Fibroblast of lung (primary cell): ENCODE measurements around the gene ITPR3.

Experiments used
- EZH2 ChIP-seq: IDR thresholded peaks from 2 replicates; pipeline ENCODE4 v1.5.1; 2012; ENCODE audit warnings: low read length, control low read depth, mild to moderate bottlenecking; ENCODE audit errors: missing control alignments
- TF ChIP-seq, protein P1 (sequence below), 2 donors: IDR thresholded peaks in 1 of 2; conservative IDR thresholded peaks in 1 of 2; 1 replicate in 1 of 2; 2 replicates in 1 of 2; pipeline ENCODE4 v1.5.1; 2011 to 2012; ENCODE audit warnings: low read length in 2 of 2, control low read depth in 1 of 2, inconsistent platforms in 1 of 2, low read depth in 1 of 2, mild to moderate bottlenecking in 1 of 2

DNA sequence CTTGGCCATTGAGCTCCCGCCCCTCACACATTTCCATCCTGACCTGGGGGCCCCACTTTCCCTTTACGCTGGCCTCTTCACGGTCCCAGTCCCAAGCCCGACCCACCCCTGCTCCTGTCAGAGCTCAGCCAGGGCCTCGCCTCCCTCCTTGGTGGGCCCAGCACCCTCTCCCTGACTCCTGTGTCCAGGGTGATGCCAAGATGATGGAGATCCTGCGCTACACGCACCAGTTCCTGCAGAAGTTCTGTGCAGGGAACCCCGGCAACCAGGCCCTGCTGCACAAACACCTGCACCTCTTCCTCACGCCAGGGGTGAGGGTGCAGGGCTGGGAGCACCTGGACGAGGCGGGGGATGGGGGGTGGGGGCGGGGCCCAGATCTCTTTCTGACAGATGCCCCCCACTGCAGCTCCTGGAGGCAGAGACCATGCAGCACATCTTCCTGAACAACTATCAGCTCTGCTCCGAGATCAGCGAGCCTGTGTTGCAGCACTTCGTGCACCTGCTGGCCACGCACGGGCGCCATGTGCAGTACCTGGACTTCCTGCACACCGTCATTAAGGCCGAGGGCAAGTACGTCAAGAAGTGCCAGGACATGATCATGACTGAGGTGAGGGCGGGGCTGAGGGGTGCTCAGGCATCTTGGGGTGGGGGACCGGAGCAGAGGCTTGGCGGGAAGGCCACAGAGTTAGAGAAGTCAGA is 57.3 kb downstream of the ITPR3 start:
- TF ChIP-seq, protein P1, sequence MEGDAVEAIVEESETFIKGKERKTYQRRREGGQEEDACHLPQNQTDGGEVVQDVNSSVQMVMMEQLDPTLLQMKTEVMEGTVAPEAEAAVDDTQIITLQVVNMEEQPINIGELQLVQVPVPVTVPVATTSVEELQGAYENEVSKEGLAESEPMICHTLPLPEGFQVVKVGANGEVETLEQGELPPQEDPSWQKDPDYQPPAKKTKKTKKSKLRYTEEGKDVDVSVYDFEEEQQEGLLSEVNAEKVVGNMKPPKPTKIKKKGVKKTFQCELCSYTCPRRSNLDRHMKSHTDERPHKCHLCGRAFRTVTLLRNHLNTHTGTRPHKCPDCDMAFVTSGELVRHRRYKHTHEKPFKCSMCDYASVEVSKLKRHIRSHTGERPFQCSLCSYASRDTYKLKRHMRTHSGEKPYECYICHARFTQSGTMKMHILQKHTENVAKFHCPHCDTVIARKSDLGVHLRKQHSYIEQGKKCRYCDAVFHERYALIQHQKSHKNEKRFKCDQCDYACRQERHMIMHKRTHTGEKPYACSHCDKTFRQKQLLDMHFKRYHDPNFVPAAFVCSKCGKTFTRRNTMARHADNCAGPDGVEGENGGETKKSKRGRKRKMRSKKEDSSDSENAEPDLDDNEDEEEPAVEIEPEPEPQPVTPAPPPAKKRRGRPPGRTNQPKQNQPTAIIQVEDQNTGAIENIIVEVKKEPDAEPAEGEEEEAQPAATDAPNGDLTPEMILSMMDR (conservative IDR thresholded peaks at IDR 0.05 in 1 of 2, IDR thresholded peaks at IDR 0.05 in 1 of 2; ENCODE audit: low read depth in 1 of 2, low read length in 2 of 2): no peak
- no peak for TF ChIP-seq EZH2
